Erythroblast (primary cell): Measurements from ENCODE around the gene CD320.

Experiments used
- GATA1 ChIP-seq: IDR thresholded peaks from 2 replicates; pipeline ENCODE4 v1.6.1; 2011; ENCODE audit warnings: low read depth, mild to moderate bottlenecking, control low read depth, low read length, moderate library complexity
- POLR2A ChIP-seq: IDR thresholded peaks from 2 replicates; pipeline ENCODE4 v1.6.1; 2011; ENCODE audit warnings: mild to moderate bottlenecking, low read length

GRCh38 chr19:8333767-8334457 is 25.8 kb upstream of the CD320 start:
- TF ChIP-seq POLR2A (no peak), GATA1 (no peak)
